GM12892 (cell line): ENCODE measurements around the gene LAMA3.

Experiments
- POLR2A ChIP-seq: IDR thresholded peaks from 2 replicates; pipeline ENCODE4 v1.6.1; 2011; ENCODE audit warnings: low read depth, low read length, control low read depth
- POLR2AphosphoS5 ChIP-seq: IDR thresholded peaks from 2 replicates; pipeline ENCODE4 v1.6.1; 2011; ENCODE audit warnings: low read depth, low read length, control low read depth

GRCh38 chr18:23704806-23705205 is 15.6 kb downstream of the LAMA3 start:
- TF ChIP-seq POLR2AphosphoS5 (no peak), POLR2A (no peak)
